MM.1S (cell line): ENCODE measurements around the gene LRIG2.

Source experiments
- DNase-seq: peaks from one replicate; pipeline ENCODE4 v3.0.0-alpha.2; 2015
- H2AFZ ChIP-seq: fragments of 300-600 bp; sonication (generic); 2 replicates; pipeline ENCODE4 v1.6.0; 2016; ENCODE audit warnings: antibody characterized with exemption, low read length
- H3F3A ChIP-seq: fragments of 300-600 bp; sonication (generic); 2 replicates; pipeline ENCODE4 v1.6.1; 2016; ENCODE audit warnings: mild to moderate bottlenecking, antibody characterized with exemption, low read length, moderate library complexity, mixed read lengths; ENCODE audit not compliant: insufficient read depth
- H3K27ac ChIP-seq: fragments of 300-600 bp; sonication (generic); 2 replicates; pipeline ENCODE4 v1.5.1; 2016; ENCODE audit warnings: mild to moderate bottlenecking, low read length
- H3K27me3 ChIP-seq: fragments of 300-600 bp; sonication (generic); replicated peaks from 2 replicates; pipeline ENCODE4 v1.6.0; 2016; ENCODE audit warnings: low read length; ENCODE audit not compliant: insufficient read depth
- H3K36me3 ChIP-seq: fragments of 300-600 bp; sonication (generic); replicated peaks from 2 replicates; pipeline ENCODE4 v1.6.1; 2016; ENCODE audit warnings: mild to moderate bottlenecking, low read length, mixed read lengths; ENCODE audit not compliant: insufficient read depth
- H3K4me1 ChIP-seq: fragments of 300-600 bp; sonication (generic); 2 replicates; pipeline ENCODE4 v1.6.1; 2016; ENCODE audit warnings: low read length, mixed read lengths
- H3K4me2 ChIP-seq: fragments of 300-600 bp; sonication (generic); 2 replicates; pipeline ENCODE4 v1.6.0; 2016; ENCODE audit warnings: low read depth, low read length
- H3K4me3 ChIP-seq: fragments of 300-600 bp; sonication (generic); 2 replicates; pipeline ENCODE4 v1.5.1; 2016; ENCODE audit warnings: low read length, mixed read lengths
- H3K79me2 ChIP-seq: fragments of 300-600 bp; sonication (generic); 2 replicates; pipeline ENCODE4 v1.6.1; 2016; ENCODE audit warnings: mixed run types, low read length, mixed read lengths
- H3K9ac ChIP-seq: fragments of 300-600 bp; sonication (generic); 2 replicates; pipeline ENCODE4 v1.6.1; 2016; ENCODE audit warnings: low read length, mixed read lengths
- H3K9me2 ChIP-seq: fragments of 300-600 bp; sonication (generic); replicated peaks from 2 replicates; pipeline ENCODE4 v1.6.1; 2016; ENCODE audit warnings: mild to moderate bottlenecking, low read length, mixed read lengths; ENCODE audit not compliant: insufficient read depth
- H3K9me3 ChIP-seq: fragments of 300-600 bp; sonication (generic); replicated peaks from 2 replicates; pipeline ENCODE4 v1.6.1; 2016; ENCODE audit warnings: mild to moderate bottlenecking, low read length, mixed read lengths; ENCODE audit not compliant: insufficient read depth
- H4K20me1 ChIP-seq: fragments of 300-600 bp; sonication (generic); 2 replicates; pipeline ENCODE4 v1.6.1; 2016; ENCODE audit warnings: mild to moderate bottlenecking, low read length, moderate library complexity, mixed read lengths; ENCODE audit not compliant: insufficient read depth
- CTCF ChIP-seq: fragments of 300-600 bp; sonication (generic); IDR thresholded peaks from 2 replicates; pipeline ENCODE4 v1.5.1; 2016; ENCODE audit warnings: antibody characterized with exemption, low read length, mixed read lengths
- EZH2 ChIP-seq: fragments of 300-600 bp; sonication (generic); optimal IDR thresholded peaks from 2 replicates; pipeline ENCODE3; 2017; ENCODE audit warnings: low read depth, mild to moderate bottlenecking, antibody characterized with exemption, low read length, mixed read lengths
- EZH2phosphoT487 ChIP-seq: fragments of 300-600 bp; sonication (generic); IDR thresholded peaks from 2 replicates; pipeline ENCODE4 v1.6.1; 2018; ENCODE audit warnings: antibody characterized with exemption, low read length

LRIG2 gene

GRCh38 chr1:113178106-113178505 is 105.1 kb downstream of the LRIG2 start:
- Histone ChIP-seq H3K9me2 (no peaks in the 10 kb centered on the region), H3K27me3 (no peaks in the 10 kb centered on the region), H3K4me3 (no peak overlapping the region), H3K4me1 (no peaks in the 10 kb centered on the region), H3K27ac (no peak overlapping the region), H3K79me2 (no peaks in the 10 kb centered on the region), H3F3A (no peaks in the 10 kb centered on the region), H3K36me3 (no peaks in the 10 kb centered on the region), H3K9ac (no peak overlapping the region), H4K20me1 (no peaks in the 10 kb centered on the region), H2AFZ (no peak overlapping the region), H3K4me2 (no peak overlapping the region), H3K9me3 (no peaks in the 10 kb centered on the region)
- DNase-seq, result no peak
- TF ChIP-seq CTCF (no peak), EZH2 (no peak), EZH2phosphoT487 (no peak)

GRCh38 chr1:113178522-113178921 is 105.5 kb downstream of the LRIG2 start:
- Histone ChIP-seq H4K20me1 (no peaks in the 10 kb centered on the region), H3K27ac (no peak overlapping the region), H3K4me2 (no peak overlapping the region), H3K4me1 (no peaks in the 10 kb centered on the region), H3K9me3 (no peaks in the 10 kb centered on the region), H3K9me2 (no peaks in the 10 kb centered on the region), H3K79me2 (no peaks in the 10 kb centered on the region), H3K9ac (no peak overlapping the region), H3K27me3 (no peaks in the 10 kb centered on the region), H3K36me3 (no peaks in the 10 kb centered on the region), H2AFZ (no peak overlapping the region), H3K4me3 (no peak overlapping the region), H3F3A (no peaks in the 10 kb centered on the region)
- TF ChIP-seq EZH2 (no peak), EZH2phosphoT487 (no peak)
- DNase-seq, result no peak
